ENCODE results near the gene MANEA.

MANEA gene

DNA sequence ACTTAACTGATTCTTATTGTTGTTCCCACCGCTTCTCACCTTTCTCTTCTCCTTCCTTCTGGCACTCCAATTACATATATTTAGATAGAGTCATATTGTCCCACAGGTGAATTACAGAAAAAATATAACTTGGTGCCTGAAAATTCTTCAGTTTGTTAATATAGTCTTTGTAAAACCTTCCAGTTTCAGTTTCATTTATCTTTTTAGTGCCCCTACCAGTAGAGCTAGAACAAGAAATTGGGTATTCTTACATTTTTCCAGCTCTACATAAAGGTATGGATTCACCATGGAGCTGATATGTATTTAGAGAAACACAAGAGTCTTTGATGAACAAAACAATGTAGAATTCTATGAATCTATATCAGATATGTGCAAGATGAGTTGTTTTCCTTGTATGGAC lies 10.7 kb downstream of the MANEA start:
- DNase-seq (ENCODE audit: low read depth in 2 of 2): no peak

DNA sequence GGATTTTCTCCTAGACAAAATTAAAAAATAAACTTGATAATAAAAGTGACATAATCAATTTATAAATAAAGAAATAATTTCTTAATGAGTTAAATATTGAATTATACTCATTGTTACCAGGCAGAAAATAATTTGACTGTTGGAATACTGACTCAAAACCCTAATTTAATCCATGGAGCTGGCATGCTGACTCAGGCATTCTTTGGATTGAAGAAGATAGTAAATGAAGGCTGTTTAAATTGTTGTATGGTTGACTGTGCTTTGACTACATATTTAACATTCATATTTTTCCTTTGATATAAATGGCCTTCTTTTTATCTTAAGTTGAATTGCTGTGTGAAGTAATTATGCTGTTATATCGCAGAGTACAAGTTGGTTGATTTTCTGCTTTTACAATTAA lies 11.7 kb downstream of the MANEA start:
- no peak for DNase-seq (ENCODE audit: low read depth in 2 of 2)

GRCh38 chr6:95589826-95590570 lies 12.7 kb downstream of the MANEA start:
- no peak for DNase-seq (ENCODE audit: low read depth in 2 of 2)

DNA sequence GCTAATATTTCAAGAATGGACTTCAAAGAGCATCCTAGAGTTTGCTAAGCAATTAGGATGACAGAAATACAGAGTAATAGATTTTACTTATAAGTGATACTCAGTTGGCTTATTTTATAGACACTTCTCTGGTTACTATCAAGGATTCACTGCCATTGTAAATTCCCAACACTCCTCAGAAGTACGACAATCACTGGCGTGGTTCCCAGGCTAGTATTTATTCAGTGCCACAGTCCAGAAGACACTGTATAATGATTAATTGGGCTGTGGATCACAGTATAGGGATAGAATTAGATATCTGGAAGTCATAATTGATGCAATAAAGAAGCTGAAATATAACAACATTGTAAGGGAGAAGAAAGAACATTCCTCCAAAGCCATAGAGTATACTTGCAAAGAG lies 15.7 kb downstream of the MANEA start:
- DNase-seq (ENCODE audit: low read depth in 2 of 2): no peak

- DNase-seq (ENCODE audit: low read depth in 2 of 2): no peak
Observed at GRCh38 chr6:95596021-95596420, 18.7 kb downstream of the MANEA start.

DNA sequence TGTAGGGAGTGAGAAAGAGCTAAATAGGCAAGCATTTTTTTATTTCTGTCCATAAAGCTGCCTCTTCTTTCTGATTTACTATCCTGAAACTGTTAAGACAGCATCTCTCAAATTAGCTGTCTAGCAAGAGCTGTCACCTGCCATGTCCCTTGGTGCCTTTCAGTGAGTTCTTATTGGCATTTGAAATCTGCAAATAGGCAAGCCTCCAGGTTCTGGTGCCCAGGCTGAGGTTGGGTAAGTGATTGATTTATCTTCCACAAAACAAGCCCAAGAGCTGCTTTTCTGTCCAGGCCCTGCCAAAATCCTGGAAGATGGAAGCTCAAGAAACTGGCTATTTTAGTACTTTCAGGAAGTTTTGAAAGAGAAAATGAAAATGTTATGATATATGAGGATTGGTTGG lies 22.4 kb downstream of the MANEA start:
- DNase-seq (ENCODE audit: low read depth in 2 of 2): no peak

GRCh38 chr6:95601133-95601532 lies 23.8 kb downstream of the MANEA start:
- DNase-seq (ENCODE audit: low read depth in 2 of 2): no peak

- no peak for DNase-seq (ENCODE audit: low read depth in 2 of 2)
Observed at GRCh38 chr6:95614094-95614493, 36.8 kb downstream of the MANEA start.

- DNase-seq (ENCODE audit: low read depth in 2 of 2): no peak
Observed at GRCh38 chr6:95629551-95629950, 52.2 kb downstream of the MANEA start.

GRCh38 chr6:95636552-95637431 lies 59.5 kb downstream of the MANEA start:
- no peak for DNase-seq (ENCODE audit: low read depth in 2 of 2)

- DNase-seq (ENCODE audit: low read depth in 2 of 2): no peak
Observed at GRCh38 chr6:95648636-95649035, 71.3 kb downstream of the MANEA start.

- DNase-seq (ENCODE audit: low read depth in 2 of 2): no peak
Observed at GRCh38 chr6:95649451-95649850, 72.1 kb downstream of the MANEA start.

- DNase-seq (ENCODE audit: low read depth in 2 of 2): no peak
Observed at GRCh38 chr6:95654176-95654575, 76.8 kb downstream of the MANEA start.

DNA sequence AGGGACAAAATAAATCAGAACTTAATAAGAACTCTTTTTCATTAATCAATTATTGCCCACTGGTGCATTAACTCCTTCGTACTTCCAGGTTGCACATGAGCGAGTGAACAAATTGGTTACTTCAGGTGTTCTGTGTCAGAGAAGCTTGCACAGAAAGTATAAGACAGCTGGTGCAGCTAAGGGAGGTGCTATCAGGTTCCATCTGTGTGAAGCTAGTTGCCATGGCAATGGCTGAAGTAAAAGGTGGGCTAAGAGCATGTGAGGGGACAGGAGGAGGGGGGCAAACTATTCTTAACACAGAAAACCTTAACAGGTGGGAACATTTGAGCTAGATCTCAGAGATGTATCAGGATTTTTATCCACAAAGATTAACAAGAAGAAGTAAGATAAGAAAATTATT lies 81.6 kb downstream of the MANEA start:
- DNase-seq (ENCODE audit: low read depth in 2 of 2): no peak

Measured in fibroblast of skin of left quadriceps (primary cell).